GM12878 (cell line): ENCODE measurements around the gene LMF2. TPM values are rescaled to one million over a fixed set of nuclear protein-coding genes. Genes with fewer than 3 reads are reported as not detected.

ENCODE experiments used
- ATAC-seq: fragments of 200-7000 bp; cut with Tn5 transposase; 3 replicates; pipeline ENCODE4 v1.9.1; 2020; ENCODE audit warnings: mild to moderate bottlenecking, moderate library complexity
- BruUV-seq: library from RNA; stranded (reverse); fragments of 400-500 nt; replicated peaks from 2 replicates; lab custom pipeline; 2021; lab: Mats Ljungman, UMichigan
- CTCF ChIA-PET: fragments of 300-600 bp; sonication (Branson Sonifier 250); formaldehyde crosslinking; extraction: SDS; loops from one replicate; lab custom pipeline; 2021; ENCODE audit warnings: inconsistent platforms; lab: Yijun Ruan, JAX
- POLR2A ChIA-PET: fragments of 350-600 bp; formaldehyde crosslinking; extraction: SDS; loops from one replicate; lab custom pipeline; 2021; ENCODE audit warnings: inconsistent platforms; lab: Charles Lee
- RAD21 ChIA-PET: fragments of 300-600 bp; sonication (Branson Sonifier 250); formaldehyde crosslinking; loops from one replicate; lab custom pipeline; 2023; ENCODE audit warnings: antibody characterized with exemption; ENCODE audit not compliant: unreplicated experiment; lab: Charles Lee
- SMC1A ChIA-PET: fragments of 300-600 bp; sonication (Branson Sonifier 250); formaldehyde crosslinking; loops from one replicate; lab custom pipeline; 2023; ENCODE audit not compliant: unreplicated experiment, uncharacterized antibody; lab: Charles Lee
- DNase-seq: peaks from one replicate; pipeline ENCODE4 v3.0.0-alpha.2; 2011; ENCODE audit warnings: low read depth, low spot score
- FAIRE-seq: peaks from 3 replicates; lab custom pipeline; 2011; peaks lifted over from hg19 to GRCh38; lab: Jason Lieb, UNC
- H2AFZ ChIP-seq: 2 replicates; pipeline ENCODE4 v1.6.0; 2011; ENCODE audit warnings: low read depth, low read length, control low read depth; ENCODE audit not compliant: control insufficient read depth
- H3K27ac ChIP-seq: 2 replicates; pipeline ENCODE4 v1.5.1; 2011; ENCODE audit warnings: control low read depth; ENCODE audit not compliant: control insufficient read depth, insufficient read depth
- H3K27me3 ChIP-seq, 2 experiments: replicated peaks in 1 of 2; 2 replicates each; pipeline versions ENCODE4 v1.6.0 to v1.6.1; 2011; ENCODE audit warnings: low read length in 1 of 2; ENCODE audit not compliant: control insufficient read depth in 2 of 2, insufficient read depth in 2 of 2
- H3K36me3 ChIP-seq, 2 experiments: 2 replicates each; pipeline ENCODE4 v1.5.1; 2011; ENCODE audit warnings: low read length in 1 of 2; ENCODE audit not compliant: control insufficient read depth in 2 of 2, insufficient read depth in 2 of 2
- H3K4me1 ChIP-seq: 2 replicates; pipeline ENCODE4 v1.6.1; 2011; ENCODE audit warnings: mild to moderate bottlenecking, low read length, moderate library complexity, mixed read lengths; ENCODE audit not compliant: control insufficient read depth, insufficient read depth
- H3K4me2 ChIP-seq: 2 replicates; pipeline ENCODE4 v1.6.0; 2011; ENCODE audit warnings: control low read depth; ENCODE audit not compliant: control insufficient read depth, insufficient read depth
- H3K4me3 ChIP-seq: fragments of 200-600 bp; sonication (generic); 2 replicates; pipeline ENCODE4 v1.5.1; 2016
- H3K79me2 ChIP-seq: 2 replicates; pipeline ENCODE4 v1.6.0; 2011; ENCODE audit warnings: low read length; ENCODE audit not compliant: control insufficient read depth, insufficient read depth
- H3K9ac ChIP-seq: 2 replicates; pipeline ENCODE4 v1.8.0; 2011; ENCODE audit warnings: low read length, control low read depth, mixed read lengths; ENCODE audit not compliant: control insufficient read depth, insufficient read depth
- H3K9me3 ChIP-seq: replicated peaks from 3 replicates; pipeline ENCODE4 v1.5.1; 2011; ENCODE audit warnings: mild to moderate bottlenecking, low read length; ENCODE audit not compliant: control insufficient read depth, insufficient read depth
- H4K20me1 ChIP-seq: 2 replicates; pipeline ENCODE4 v1.6.0; 2011; ENCODE audit not compliant: control insufficient read depth, insufficient read depth
- ASH2L ChIP-seq: fragments of 300-600, 200-600 bp; sonication (generic); IDR thresholded peaks from 2 replicates; pipeline ENCODE4 v1.6.1; 2017; ENCODE audit warnings: low read depth, mild to moderate bottlenecking, borderline replicate concordance
- KLF5 ChIP-seq: fragments of 450-650 bp; IDR thresholded peaks from 2 replicates; pipeline ENCODE4 v1.6.1; 2014; ENCODE audit warnings: mild to moderate bottlenecking; ENCODE audit not compliant: partially characterized antibody
- MEF2B ChIP-seq: fragments of 450-650 bp; IDR thresholded peaks from 2 replicates; pipeline ENCODE4 v1.6.1; 2018; ENCODE audit warnings: mild to moderate bottlenecking, moderate library complexity; ENCODE audit not compliant: partially characterized antibody, poor library complexity, severe bottlenecking
- MXI1 ChIP-seq: fragments of 150-350 bp; IDR thresholded peaks from 2 replicates; pipeline ENCODE4 v1.6.1; 2011; ENCODE audit warnings: low read depth, mild to moderate bottlenecking, inconsistent platforms, low read length, improper control_type of control experiment
- NFIC ChIP-seq: IDR thresholded peaks from 2 replicates; pipeline ENCODE4 v1.6.1; 2012; ENCODE audit warnings: low read depth, mild to moderate bottlenecking, inconsistent platforms, low read length, moderate library complexity
- NRF1 ChIP-seq: conservative IDR thresholded peaks from 2 replicates; pipeline ENCODE4 v1.6.1; 2011; ENCODE audit warnings: mild to moderate bottlenecking, low read depth, low read length, improper control_type of control experiment
- RAD51 ChIP-seq: fragments of 450-650 bp; IDR thresholded peaks from 2 replicates; pipeline ENCODE4 v1.6.1; 2016; ENCODE audit warnings: moderate library complexity, mild to moderate bottlenecking, inconsistent platforms
- RBBP5 ChIP-seq: fragments of 200-600 bp; sonication (generic); conservative IDR thresholded peaks from 2 replicates; pipeline ENCODE4 v1.6.1; 2016
- SIN3A ChIP-seq: IDR thresholded peaks from 2 replicates; pipeline ENCODE4 v1.6.1; 2012; ENCODE audit warnings: low read depth, low read length, improper control_type of control experiment
- SMAD1 ChIP-seq: fragments of 450-650 bp; IDR thresholded peaks from 2 replicates; pipeline ENCODE4 v1.6.1; 2018; ENCODE audit warnings: mild to moderate bottlenecking, low read depth; ENCODE audit not compliant: partially characterized antibody
- SREBF1 ChIP-seq: IDR thresholded peaks from 2 replicates; pipeline ENCODE4 v1.6.1; 2012; ENCODE audit warnings: mild to moderate bottlenecking, low read length
- WGBS: methylation state at CpG from one replicate; pipeline ENCODE4 v1.1.6; 2016; ENCODE audit warnings: low lambda C conversion rate; ENCODE audit not compliant: insufficient replicate concordance, insufficient coverage; ENCODE audit errors: missing lambda C conversion rate; 5-methylcytosine and 5-hydroxymethylcytosine counted together
- in situ Hi-C: fragments of 300-500 bp; cut with MboI; formaldehyde crosslinking; loops from 9 replicates; pipeline ENCODE4 v1.14.3; 2018; ENCODE audit warnings: mixed read lengths
- intact Hi-C: fragments of 100-400 bp; cut with micrococcal nuclease; formaldehyde crosslinking; loops from one replicate; pipeline ENCODE4 v1.14.2; 2022; ENCODE audit not compliant: unreplicated experiment
- polyA plus RNA-seq, 11 experiments: library from polyadenylated mRNA; depleted of rRNA in 4 of 11; unstranded in 6 of 11; stranded (reverse) in 5 of 11; fragments of >200 nt; fragmentation: Nextera tagmentation in 4 of 11; fragmentation: Illumina TruSeq in 1 of 11; extraction: Ambion mirVana in 4 of 11; extraction: Trizol in 1 of 11; gene quantifications; 1 replicate in 1 of 11; 2 replicates in 10 of 11; pipeline versions ENCODE4 v1.2.1 to v1.2.3, GENCODE V29; 2011 to 2016; ENCODE audit warnings: inconsistent platforms in 2 of 11, missing spikeins in 2 of 11, low read depth in 1 of 11
- total RNA-seq, 4 experiments: library from RNA; depleted of rRNA in 3 of 4; stranded (reverse); fragments of >200 nt in 3 of 4; fragmentation: Illumina TruSeq in 1 of 4; extraction: Trizol in 1 of 4; gene quantifications; 2 replicates each; pipeline versions ENCODE4 v1.2.1 to v1.2.3, GENCODE V29; 2013 to 2021
- TF ChIP-seq, protein P1 (sequence below): fragments of 450-650 bp; formaldehyde crosslinking; IDR thresholded peaks from 2 replicates; pipeline ENCODE4 v1.4.0; 2022; ENCODE audit warnings: mild to moderate bottlenecking, moderate library complexity

Gene LMF2
- total and polyA plus RNA-seq, 10 of the 15 experiments (the other 5 are each of a cell fraction or from before 2014, with no cell fraction given), result 0.08 to 57.5 (median 21.2) TPM

- CTCF ChIA-PET, result interaction anchor here (0.5 kb wide), 1 partner anchor 51 kb away, joined by 3 read pairs; no protein-coding TSS in a partner anchor
- SMC1A ChIA-PET, result interaction anchor here (1.7 kb wide), 1 partner anchor 118 kb away, joined by 4 read pairs; no protein-coding TSS in a partner anchor
- TF ChIP-seq MXI1 (no peak), KLF5 (no peak), RAD51 (no peak), SIN3A (no peak)
- Histone ChIP-seq H3K79me2 (peaks cover 13% of the 10 kb centered on the region), H3K27ac (no peak overlapping the region), H3K4me2 (no peak overlapping the region), H3K9ac (no peak overlapping the region), H3K27me3 (no peaks in the 10 kb centered on the region), H3K36me3 (peaks cover 4 to 8% of the 10 kb centered on the region in 2 experiments; a peak in 3 of 4 replicates), H4K20me1 (no peaks in the 10 kb centered on the region), H3K4me3 (no peak overlapping the region), H3K4me1 (peaks cover 4% of the 10 kb centered on the region), H2AFZ (no peak overlapping the region), H3K9me3 (no peaks in the 10 kb centered on the region)
- FAIRE-seq (no peak), DNase-seq (no peak), ATAC-seq (no peak)
- RAD21 ChIA-PET, result no interaction called here
- in situ Hi-C loops, result no loop called here
- no TSS peak for BruUV-seq
- 86% methylated on average over 23 of the region's 24 CpGs for WGBS
- intact Hi-C loops, result no loop called here
- POLR2A ChIA-PET, result interaction anchor here (0.6 kb wide), 1 partner anchor 29 kb away, joined by 3 read pairs; no protein-coding TSS in a partner anchor
Observed at GRCh38 chr22:50502628-50503474, 4.7 kb downstream of the LMF2 start.

GRCh38 chr22:50502096-50502495, 5.4 kb downstream of the LMF2 start:
- H3K9ac ChIP-seq, result no peak overlapping the region
- in situ Hi-C loops (no loop called here), intact Hi-C loops (no loop called here)
- RAD21 ChIA-PET, result no interaction called here
- SMC1A ChIA-PET, result interaction anchor here (1.7 kb wide), 1 partner anchor 119 kb away, joined by 4 read pairs; no protein-coding TSS in a partner anchor
- no peak overlapping the region for H3K27ac ChIP-seq
- no peak for FAIRE-seq
- DNase-seq, result no peak
- peaks cover 4 to 8% of the 10 kb centered on the region in 2 experiments; a peak in 3 of 4 replicates for H3K36me3 ChIP-seq
- peaks cover 10% of the 10 kb centered on the region for H3K79me2 ChIP-seq
- no peaks in the 10 kb centered on the region for H3K9me3 ChIP-seq
- WGBS, result 96% methylated on average over 6 of the region's 6 CpGs
- H3K4me3 ChIP-seq, result no peak overlapping the region
- H4K20me1 ChIP-seq, result no peaks in the 10 kb centered on the region
- H2AFZ ChIP-seq, result no peak overlapping the region
- H3K4me2 ChIP-seq, result no peak overlapping the region
- ATAC-seq, result no peak
- H3K4me1 ChIP-seq, result peaks cover 4% of the 10 kb centered on the region
- no TSS peak for BruUV-seq
- CTCF ChIA-PET, result interaction anchor here (0.9 kb wide), 1 partner anchor 8 kb away, joined by 3 read pairs; no protein-coding TSS in a partner anchor
- POLR2A ChIA-PET, result interaction anchor here (0.6 kb wide), 1 partner anchor 29 kb away, joined by 3 read pairs; no protein-coding TSS in a partner anchor
- H3K27me3 ChIP-seq, result no peaks in the 10 kb centered on the region
- TF ChIP-seq NFIC (no peak), SMAD1 (no peak), MEF2B (no peak), NRF1 (no peak), SREBF1 (no peak), ASH2L (no peak), SIN3A (no peak), RBBP5 (no peak)
- TF ChIP-seq, protein P1, sequence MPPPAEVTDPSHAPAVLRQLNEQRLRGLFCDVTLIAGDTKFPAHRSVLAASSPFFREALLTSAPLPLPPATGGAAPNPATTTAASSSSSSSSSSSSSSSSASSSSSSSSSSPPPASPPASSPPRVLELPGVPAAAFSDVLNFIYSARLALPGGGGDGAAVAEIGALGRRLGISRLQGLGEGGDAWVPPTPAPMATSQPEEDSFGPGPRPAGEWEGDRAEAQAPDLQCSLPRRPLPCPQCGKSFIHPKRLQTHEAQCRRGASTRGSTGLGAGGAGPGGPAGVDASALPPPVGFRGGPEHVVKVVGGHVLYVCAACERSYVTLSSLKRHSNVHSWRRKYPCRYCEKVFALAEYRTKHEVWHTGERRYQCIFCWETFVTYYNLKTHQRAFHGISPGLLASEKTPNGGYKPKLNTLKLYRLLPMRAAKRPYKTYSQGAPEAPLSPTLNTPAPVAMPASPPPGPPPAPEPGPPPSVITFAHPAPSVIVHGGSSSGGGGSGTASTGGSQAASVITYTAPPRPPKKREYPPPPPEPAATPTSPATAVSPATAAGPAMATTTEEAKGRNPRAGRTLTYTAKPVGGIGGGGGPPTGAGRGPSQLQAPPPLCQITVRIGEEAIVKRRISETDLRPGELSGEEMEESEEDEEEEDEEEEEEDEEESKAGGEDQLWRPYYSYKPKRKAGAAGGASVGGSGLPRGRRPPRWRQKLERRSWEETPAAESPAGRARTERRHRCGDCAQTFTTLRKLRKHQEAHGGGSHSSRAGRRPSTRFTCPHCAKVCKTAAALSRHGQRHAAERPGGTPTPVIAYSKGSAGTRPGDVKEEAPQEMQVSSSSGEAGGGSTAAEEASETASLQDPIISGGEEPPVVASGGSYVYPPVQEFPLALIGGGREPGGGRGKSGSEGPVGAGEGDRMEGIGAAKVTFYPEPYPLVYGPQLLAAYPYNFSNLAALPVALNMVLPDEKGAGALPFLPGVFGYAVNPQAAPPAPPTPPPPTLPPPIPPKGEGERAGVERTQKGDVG (CRISPR knock-in tag), result no peak
